ENCODE results near the gene TARDBP. TPM values are rescaled to one million over a fixed set of nuclear protein-coding genes. Genes with fewer than 3 reads are reported as not detected.
"Not testable (repeated sequence)": the region's sequence is repeated elsewhere in the genome, so short reads cannot be mapped to it uniquely, and the experiment has no call there.

Gene TARDBP
- 59.1 TPM for total RNA-seq

- DNase-seq (ENCODE audit: low spot score) (peak; percentile 88), ATAC-seq (peak; percentile 90)
Observed at GRCh38 chr1:11012260-11013159, at the start of gene TARDBP. Gene TARDBP, plus strand, starts transcription at chr1:11012654. Its CDS starts 1,074 bp downstream, at chr1:11013728.

GRCh38 chr1:10965546-10966226, 46.8 kb upstream of the TARDBP start:
- DNase-seq (ENCODE audit: low spot score) (no peak), ATAC-seq (peak; percentile 6)

- ATAC-seq: no peak
- no peak for DNase-seq (ENCODE audit: low spot score)
Observed at GRCh38 chr1:10967090-10967489, 45.4 kb upstream of the TARDBP start.

GRCh38 chr1:10968411-10968826, 44.0 kb upstream of the TARDBP start:
- ATAC-seq (peak; percentile 54), DNase-seq (ENCODE audit: low spot score) (no peak)

GRCh38 chr1:10969267-10969970, 43.0 kb upstream of the TARDBP start:
- DNase-seq (ENCODE audit: low spot score): no peak

GRCh38 chr1:10969971-10970332, 42.5 kb upstream of the TARDBP start:
- DNase-seq (ENCODE audit: low spot score) (no peak), ATAC-seq (no peak)

More at GRCh38 chr1:10969267-10969970, 43.0 kb upstream of the TARDBP start:
- no peak for ATAC-seq

GRCh38 chr1:10973552-10973951, 38.9 kb upstream of the TARDBP start:
- DNase-seq (ENCODE audit: low spot score) (no peak), ATAC-seq (no peak)

- no peak for ATAC-seq
- DNase-seq (ENCODE audit: low spot score): no peak
Observed at GRCh38 chr1:10973956-10974881, 38.2 kb upstream of the TARDBP start.

- ATAC-seq (no peak), DNase-seq (ENCODE audit: low spot score) (no peak)
Observed at GRCh38 chr1:10975567-10976326, 36.7 kb upstream of the TARDBP start.

GRCh38 chr1:10978719-10979118, 33.7 kb upstream of the TARDBP start:
- no peak for ATAC-seq
- no peak for DNase-seq (ENCODE audit: low spot score)

- ATAC-seq (peak; percentile 3), DNase-seq (ENCODE audit: low spot score) (no peak)
Observed at GRCh38 chr1:10979483-10979920, 33.0 kb upstream of the TARDBP start.

- DNase-seq (ENCODE audit: low spot score): peak; percentile 96
- peak; percentile 96 for ATAC-seq
Observed at GRCh38 chr1:10980094-10980577, 32.3 kb upstream of the TARDBP start.

- ATAC-seq: peak; percentile 50
- no peak for DNase-seq (ENCODE audit: low spot score)
Observed at GRCh38 chr1:10980841-10981727, 31.4 kb upstream of the TARDBP start.

GRCh38 chr1:10986525-10986890, 25.9 kb upstream of the TARDBP start:
- ATAC-seq (no peak), DNase-seq (ENCODE audit: low spot score) (no peak)

GRCh38 chr1:10987840-10988417, 24.5 kb upstream of the TARDBP start:
- DNase-seq (ENCODE audit: low spot score) (no peak), ATAC-seq (no peak)

- no peak for ATAC-seq
Observed at GRCh38 chr1:10989095-10989494, 23.4 kb upstream of the TARDBP start.

GRCh38 chr1:10989920-10990516, 22.4 kb upstream of the TARDBP start:
- DNase-seq (ENCODE audit: low spot score): not testable (repeated sequence)

More at GRCh38 chr1:10989095-10989494, 23.4 kb upstream of the TARDBP start:
- no peak for DNase-seq (ENCODE audit: low spot score)

GRCh38 chr1:10990828-10991227, 21.6 kb upstream of the TARDBP start:
- DNase-seq (ENCODE audit: low spot score) (no peak), ATAC-seq (no peak)

More at GRCh38 chr1:10989920-10990516, 22.4 kb upstream of the TARDBP start:
- not testable (repeated sequence) for ATAC-seq

Measured in left lobe of liver (tissue), 2 donors.